ENCODE measurements around the gene JMJD6. TPM values are rescaled to one million over a fixed set of nuclear protein-coding genes. Genes with fewer than 3 reads are reported as not detected.
"Not testable (repeated sequence)": the region's sequence is repeated elsewhere in the genome, so short reads cannot be mapped to it uniquely, and the experiment has no call there.

Gene JMJD6
- total RNA-seq, 2 donors from 2014 or later: 17.7 to 40.5 TPM

GRCh38 chr17:76732734-76733617 lies 6.6 kb upstream of the JMJD6 start:
- intact Hi-C loops (cut with DNase I): no loop called here
- 53% methylated on average over 3 of the region's 3 CpGs for WGBS
- H3K27ac ChIP-seq: no peak overlapping the region
- peaks cover 9% of the 10 kb centered on the region for H3K4me1 ChIP-seq (replicated peaks)
- DNase-seq (ENCODE audit: low spot score): no peak
- TF ChIP-seq POLR2AphosphoS5 (IDR thresholded peaks at IDR 0.05) (no peak), POLR2A (IDR thresholded peaks at IDR 0.05) (no peak), CTCF (IDR thresholded peaks at IDR 0.05) (no peak)
- no peak overlapping the region for H3K4me3 ChIP-seq
- H3K27me3 ChIP-seq (replicated peaks; ENCODE audit: insufficient read depth): no peaks in the 10 kb centered on the region
- no peaks in the 10 kb centered on the region for H3K36me3 ChIP-seq
- no peaks in the 10 kb centered on the region for H3K9me3 ChIP-seq

- H3K9me3 ChIP-seq; H3K36me3 ChIP-seq; H3K27ac ChIP-seq; intact Hi-C loops (cut with DNase I); H3K27me3 ChIP-seq (replicated peaks; ENCODE audit: insufficient read depth); DNase-seq (ENCODE audit: low spot score); H3K4me3 ChIP-seq: not testable (repeated sequence)
- peaks cover 16% of the 10 kb centered on the region for H3K4me1 ChIP-seq (replicated peaks)
- WGBS: 83% methylated on average over 13 of the region's 13 CpGs
Measured at GRCh38 chr17:76731800-76732733, 5.7 kb upstream of the JMJD6 start.

GRCh38 chr17:76727745-76728456 lies 1.5 kb upstream of the JMJD6 start:
- no peaks in the 10 kb centered on the region for H3K36me3 ChIP-seq
- H3K9me3 ChIP-seq: no peaks in the 10 kb centered on the region
- no peaks in the 10 kb centered on the region for H3K27me3 ChIP-seq (replicated peaks; ENCODE audit: insufficient read depth)
- peak overlapping the region; percentile 94 to 98 for H3K4me3 ChIP-seq
- TF ChIP-seq POLR2AphosphoS5 (IDR thresholded peaks at IDR 0.05) (no peak), POLR2A (IDR thresholded peaks at IDR 0.05) (no peak), CTCF (IDR thresholded peaks at IDR 0.05) (no peak)
- peak overlapping the region; percentile 99 to 100 for H3K27ac ChIP-seq
- WGBS: 59% methylated on average over 18 of the region's 18 CpGs
- intact Hi-C loops (cut with DNase I): loop anchor here (5.0 kb wide), 1 partner anchor 41 kb away; no protein-coding TSS in a partner anchor
- no peak for DNase-seq (ENCODE audit: low spot score)
- peaks cover 21% of the 10 kb centered on the region for H3K4me1 ChIP-seq (replicated peaks)

GRCh38 chr17:76726776-76727718 lies 641 bp upstream of the JMJD6 start, which contains the start of gene METTL23:
TSS of gene METTL23 (plus strand) at chr17:76726839. CDS start at chr17:76729711, 2,872 bp downstream.
- TF ChIP-seq CTCF (IDR thresholded peaks at IDR 0.05) (peak; percentile 66 to 94 (median 82)), POLR2A (IDR thresholded peaks at IDR 0.05) (no peak), POLR2AphosphoS5 (IDR thresholded peaks at IDR 0.05) (peak; percentile 23)
- intact Hi-C loops (cut with DNase I): loop anchor here (1.0 to 5.0 kb wide), 2 partner anchors 18 to 40 kb away; no protein-coding TSS in a partner anchor
- Histone ChIP-seq H3K9me3 (no peaks in the 10 kb centered on the region), H3K4me3 (peak within 1 kb of the TSS; percentile 94 to 98), H3K27ac (peak within 1 kb of the TSS; percentile 99 to 100), H3K36me3 (peaks cover under 1 to 3% of the 10 kb centered on the region in 2 donors), H3K27me3 (replicated peaks; ENCODE audit: insufficient read depth) (no peaks in the 10 kb centered on the region), H3K4me1 (replicated peaks) (peaks cover 21% of the 10 kb centered on the region)
- peak; percentile 79 for DNase-seq (ENCODE audit: low spot score)
- WGBS: 2% methylated on average over 57 of the region's 71 CpGs
